HG03520 (cell line): ENCODE data around the gene SIVA1.

Source experiments
- ATAC-seq: cut with Tn5 transposase; IDR thresholded peaks from one replicate; pipeline ENCODE4 v1.9.1; 2021; ENCODE audit warnings: mild to moderate bottlenecking, moderate library complexity; ENCODE audit not compliant: unreplicated experiment

The SIVA1 gene

GRCh38 chr14:104770851-104771272 is 17.9 kb downstream of the SIVA1 start:
- ATAC-seq = no peak

GRCh38 chr14:104771374-104771773 is 18.4 kb downstream of the SIVA1 start:
- ATAC-seq = no peak

- ATAC-seq = no peak
These were observed 19.2 kb downstream of the SIVA1 start for GRCh38 chr14:104771918-104772706.

GRCh38 chr14:104772707-104773504 is 20.0 kb downstream of the SIVA1 start:
- ATAC-seq = no peak

- no peak for ATAC-seq
These were observed 20.8 kb downstream of the SIVA1 start for GRCh38 chr14:104773505-104774452.

- ATAC-seq = no peak
These were observed 21.6 kb downstream of the SIVA1 start for GRCh38 chr14:104774453-104775072.

GRCh38 chr14:104775073-104775489 is 22.1 kb downstream of the SIVA1 start:
- ATAC-seq = no peak

GRCh38 chr14:104776481-104776880 is 23.5 kb downstream of the SIVA1 start:
- ATAC-seq = no peak

- no peak for ATAC-seq
These were observed 24.2 kb downstream of the SIVA1 start for GRCh38 chr14:104776961-104777807.

GRCh38 chr14:104777808-104778249 is 24.9 kb downstream of the SIVA1 start:
- ATAC-seq = no peak

GRCh38 chr14:104778694-104779331 is 25.9 kb downstream of the SIVA1 start:
- ATAC-seq = no peak

GRCh38 chr14:104779776-104780512 is 27.0 kb downstream of the SIVA1 start:
- no peak for ATAC-seq

GRCh38 chr14:104780513-104781030 is 27.6 kb downstream of the SIVA1 start:
- ATAC-seq = no peak

GRCh38 chr14:104781271-104782077 is 28.5 kb downstream of the SIVA1 start:
- no peak for ATAC-seq

- ATAC-seq = no peak
These were observed 29.3 kb downstream of the SIVA1 start for GRCh38 chr14:104782086-104782807.

GRCh38 chr14:104782808-104783139 is 29.8 kb downstream of the SIVA1 start:
- ATAC-seq = no peak
